K562 (cell line): Measurements from ENCODE around the gene ANO6. TPM values are rescaled to one million over a fixed set of nuclear protein-coding genes. Genes with fewer than 3 reads are reported as not detected.

Experiments used
- ARID3A ChIP-seq: IDR thresholded peaks from 2 replicates; pipeline ENCODE4 v1.6.1; 2012; ENCODE audit warnings: low read depth, low read length, improper control_type of control experiment, borderline replicate concordance
- ATF3 ChIP-seq, 2 experiments: fragments of 450-650 bp in 1 of 2; sonication (generic) in 1 of 2; formaldehyde crosslinking in 1 of 2; IDR thresholded peaks in 1 of 2; conservative IDR thresholded peaks in 1 of 2; 2 replicates each; pipeline versions ENCODE4 v1.6.1 to v1.8.1; 2016 to 2023; ENCODE audit warnings: mild to moderate bottlenecking in 2 of 2, moderate library complexity in 2 of 2, inconsistent platforms in 1 of 2, missing genetic modification reagents in 1 of 2
- EZH2 ChIP-seq: IDR thresholded peaks from 2 replicates; pipeline ENCODE4 v1.6.1; 2012; ENCODE audit warnings: low read depth, mild to moderate bottlenecking, inconsistent platforms, low read length, borderline replicate concordance
- GABPB2 ChIP-seq: fragments of 250-450 bp; sonication (Bioruptor Pico); conservative IDR thresholded peaks from 2 replicates; pipeline ENCODE4 v1.5.1; 2021; ENCODE audit warnings: mild to moderate bottlenecking
- PTBP1 ChIP-seq: fragments of 200-400 bp; formaldehyde crosslinking; IDR thresholded peaks from 2 replicates; pipeline ENCODE4 v1.6.1; 2017; ENCODE audit warnings: low read depth, low read length
- RAD21 ChIP-seq, 2 experiments: fragments of 250-450 bp in 1 of 2; fragments of 450-650 bp in 1 of 2; sonication (Bioruptor Pico) in 1 of 2; formaldehyde crosslinking in 1 of 2; IDR thresholded peaks in 1 of 2; conservative IDR thresholded peaks in 1 of 2; 2 replicates each; pipeline versions ENCODE4 v1.4.0 to v1.8.0; 2020 to 2022; ENCODE audit warnings: mild to moderate bottlenecking in 2 of 2, moderate library complexity in 1 of 2
- RBM15 ChIP-seq: fragments of 200-400 bp; formaldehyde crosslinking; IDR thresholded peaks from 2 replicates; pipeline ENCODE4 v1.6.1; 2018; ENCODE audit warnings: mild to moderate bottlenecking, low read length, moderate library complexity; ENCODE audit not compliant: insufficient read depth
- SAP30 ChIP-seq: fragments of 200-600 bp; sonication (generic); IDR thresholded peaks from 2 replicates; pipeline ENCODE4 v1.6.1; 2012; ENCODE audit warnings: borderline replicate concordance, low read depth, mild to moderate bottlenecking, moderate library complexity, low read length, control low read depth, inconsistent platforms; ENCODE audit not compliant: insufficient read depth, poor library complexity, severe bottlenecking
- SMAD1 ChIP-seq: fragments of 150-350 bp; IDR thresholded peaks from 2 replicates; pipeline ENCODE4 v1.6.1; 2014; ENCODE audit warnings: low read length, low read depth; ENCODE audit not compliant: partially characterized antibody
- TCF15 ChIP-seq: fragments of 250-450 bp; sonication (Bioruptor Pico); IDR thresholded peaks from 2 replicates; pipeline ENCODE4 v1.8.0; 2022; ENCODE audit warnings: moderate library complexity, mild to moderate bottlenecking, inconsistent platforms
- ZNF561 ChIP-seq: fragments of 450-650 bp; formaldehyde crosslinking; conservative IDR thresholded peaks from 2 replicates; pipeline ENCODE4 v1.4.0; 2020; ENCODE audit warnings: mild to moderate bottlenecking, moderate library complexity
- ZNF589 ChIP-seq: fragments of 200-800 bp; sonication (Bioruptor generic); IDR thresholded peaks from 2 replicates; pipeline ENCODE4 v1.6.1; 2016; ENCODE audit warnings: low read depth, missing genetic modification characterization, missing compliant biosample characterization
- ZNF76 ChIP-seq: fragments of 250-450 bp; sonication (Bioruptor Pico); IDR thresholded peaks from 2 replicates; pipeline ENCODE4 v1.4.0; 2020; ENCODE audit warnings: mild to moderate bottlenecking, moderate library complexity, borderline replicate concordance
- polyA plus RNA-seq, 8 experiments: library from polyadenylated mRNA; depleted of rRNA in 4 of 8; stranded (reverse) in 5 of 8; unstranded in 3 of 8; fragments of >200 nt; fragmentation: Nextera tagmentation in 2 of 8; fragmentation: Illumina TruSeq in 1 of 8; extraction: Ambion mirVana in 2 of 8; extraction: Trizol in 1 of 8; gene quantifications; 2 replicates each; pipeline versions ENCODE4 v1.2.1 to v1.2.3, GENCODE V29; 2011 to 2014; ENCODE audit warnings: inconsistent platforms in 1 of 8, missing spikeins in 1 of 8
- total RNA-seq, 7 experiments: library from RNA; depleted of rRNA in 6 of 7; stranded (reverse); fragments of >200 nt in 6 of 7; fragmentation: Illumina TruSeq in 2 of 7; extraction: Trizol in 2 of 7; gene quantifications; 2 replicates each; pipeline versions ENCODE4 v1.2.1 to v1.2.3, GENCODE V29; 2011 to 2021; ENCODE audit warnings: low replicate concordance in 1 of 7
- TF ChIP-seq, protein P1 (sequence below): conservative IDR thresholded peaks from 2 replicates; pipeline ENCODE4 v1.6.1; 2011; ENCODE audit warnings: low read depth, mild to moderate bottlenecking, low read length; ENCODE audit not compliant: control insufficient read depth
- TF ChIP-seq, protein P2 (sequence below), 2 experiments: IDR thresholded peaks in 1 of 2; conservative IDR thresholded peaks in 1 of 2; 2 replicates each; pipeline ENCODE4 v1.6.1; 2016; ENCODE audit warnings: low read depth in 2 of 2, mild to moderate bottlenecking in 1 of 2, missing compliant biosample characterization in 1 of 2, missing genetic modification characterization in 1 of 2, moderate library complexity in 1 of 2

ANO6 gene
- total and polyA plus RNA-seq, 9 of the 15 experiments (the other 6 are each of a cell fraction or from before 2014, with no cell fraction given) = 3.5 to 24.7 (median 20.3) TPM

GRCh38 chr12:45234139-45234865 is 18.4 kb downstream of the ANO6 start (continued):
- TF ChIP-seq, protein P1, sequence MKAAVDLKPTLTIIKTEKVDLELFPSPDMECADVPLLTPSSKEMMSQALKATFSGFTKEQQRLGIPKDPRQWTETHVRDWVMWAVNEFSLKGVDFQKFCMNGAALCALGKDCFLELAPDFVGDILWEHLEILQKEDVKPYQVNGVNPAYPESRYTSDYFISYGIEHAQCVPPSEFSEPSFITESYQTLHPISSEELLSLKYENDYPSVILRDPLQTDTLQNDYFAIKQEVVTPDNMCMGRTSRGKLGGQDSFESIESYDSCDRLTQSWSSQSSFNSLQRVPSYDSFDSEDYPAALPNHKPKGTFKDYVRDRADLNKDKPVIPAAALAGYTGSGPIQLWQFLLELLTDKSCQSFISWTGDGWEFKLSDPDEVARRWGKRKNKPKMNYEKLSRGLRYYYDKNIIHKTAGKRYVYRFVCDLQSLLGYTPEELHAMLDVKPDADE = no peak
- TF ChIP-seq SAP30 = no peak
- TF ChIP-seq RAD21 (CRISPR knock-in tag; conservative IDR thresholded peaks at IDR 0.05 in 1 of 2, IDR thresholded peaks at IDR 0.05 in 1 of 2) = no peak
- TF ChIP-seq ZNF561 (CRISPR knock-in tag) = no peak
- TF ChIP-seq EZH2 = no peak
- no peak for TF ChIP-seq GABPB2 (CRISPR knock-in tag)
- TF ChIP-seq PTBP1 = no peak
- TF ChIP-seq, protein P2, sequence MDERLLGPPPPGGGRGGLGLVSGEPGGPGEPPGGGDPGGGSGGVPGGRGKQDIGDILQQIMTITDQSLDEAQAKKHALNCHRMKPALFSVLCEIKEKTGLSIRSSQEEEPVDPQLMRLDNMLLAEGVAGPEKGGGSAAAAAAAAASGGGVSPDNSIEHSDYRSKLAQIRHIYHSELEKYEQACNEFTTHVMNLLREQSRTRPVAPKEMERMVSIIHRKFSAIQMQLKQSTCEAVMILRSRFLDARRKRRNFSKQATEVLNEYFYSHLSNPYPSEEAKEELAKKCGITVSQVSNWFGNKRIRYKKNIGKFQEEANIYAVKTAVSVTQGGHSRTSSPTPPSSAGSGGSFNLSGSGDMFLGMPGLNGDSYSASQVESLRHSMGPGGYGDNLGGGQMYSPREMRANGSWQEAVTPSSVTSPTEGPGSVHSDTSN (CRISPR knock-in tag; IDR thresholded peaks at IDR 0.05; ENCODE audit: low read depth) = no peak
- TF ChIP-seq, protein P2 (tag; conservative IDR thresholded peaks at IDR 0.05; ENCODE audit: low read depth) = no peak
- peak; percentile 90 for TF ChIP-seq ATF3 (IDR thresholded peaks at IDR 0.05)
- 0 out of 2 replicates have a peak, but pooled peaks have one; percentile 41 for TF ChIP-seq ATF3 (CRISPR knock-in tag; conservative IDR thresholded peaks at IDR 0.05)
- no peak for TF ChIP-seq ARID3A
- no peak for TF ChIP-seq TCF15 (CRISPR knock-in tag)
- no peak for TF ChIP-seq ZNF76
- no peak for TF ChIP-seq RBM15
- no peak for TF ChIP-seq ZNF589 (CRISPR knock-in tag)
- TF ChIP-seq SMAD1 = no peak
